ENCODE data around the gene OR2A25.

GRCh38 chr7:144102041-144102440 is 32.4 kb downstream of the OR2A25 start:
- TF ChIP-seq CTCF (conservative IDR thresholded peaks at IDR 0.05) (no peak), ZFX (IDR thresholded peaks at IDR 0.05) (no peak)
